HepG2 (cell line): ENCODE results near the gene NSL1. TPM values are rescaled to one million over a fixed set of nuclear protein-coding genes. Genes with fewer than 3 reads are reported as not detected.

Experiments used
- ARNT2 ChIP-seq: sonication (generic); formaldehyde crosslinking; IDR thresholded peaks from 2 replicates; pipeline ENCODE4 v1.8.0; 2022; ENCODE audit warnings: mild to moderate bottlenecking, low read depth, missing genetic modification reagents, moderate library complexity
- CEBPZ ChIP-seq: IDR thresholded peaks from 2 replicates; pipeline ENCODE4 v1.6.1; 2012; ENCODE audit warnings: low read length, improper control_type of control experiment
- GABPA ChIP-seq, 2 experiments: IDR thresholded peaks; 2 replicates each; pipeline ENCODE4 v1.6.1; 2011 to 2016; ENCODE audit warnings: low read depth in 2 of 2, low read length in 1 of 2, missing biosample characterization in 1 of 2, missing genetic modification characterization in 1 of 2
- GABPB1 ChIP-seq: IDR thresholded peaks from 2 replicates; pipeline ENCODE4 v1.6.1; 2016; ENCODE audit warnings: mild to moderate bottlenecking, missing genetic modification reagents, moderate library complexity, missing compliant biosample characterization
- HDAC2 ChIP-seq: sonication (generic); formaldehyde crosslinking; IDR thresholded peaks from 2 replicates; pipeline ENCODE4 v1.4.0; 2020; ENCODE audit warnings: missing genetic modification reagents
- ISL2 ChIP-seq: sonication (generic); formaldehyde crosslinking; IDR thresholded peaks from 2 replicates; pipeline ENCODE4 v1.5.0; 2020; ENCODE audit warnings: missing genetic modification reagents
- KLF16 ChIP-seq, 2 experiments: sonication (generic) in 1 of 2; formaldehyde crosslinking in 1 of 2; IDR thresholded peaks; 2 replicates each; pipeline versions ENCODE4 v1.6.1 to v1.8.0; 2016 to 2023; ENCODE audit warnings: missing genetic modification reagents in 2 of 2, missing compliant biosample characterization in 1 of 2
- NCOA1 ChIP-seq: sonication (generic); formaldehyde crosslinking; IDR thresholded peaks from 2 replicates; pipeline ENCODE4 v1.9.0; 2021; ENCODE audit warnings: missing genetic modification reagents
- PRDM10 ChIP-seq: sonication (generic); formaldehyde crosslinking; IDR thresholded peaks from 2 replicates; pipeline ENCODE4 v1.4.0; 2020; ENCODE audit warnings: low read depth, missing genetic modification reagents
- RARG ChIP-seq: sonication (generic); formaldehyde crosslinking; IDR thresholded peaks from 2 replicates; pipeline ENCODE4 v1.4.0; 2020; ENCODE audit warnings: low read depth, mild to moderate bottlenecking, missing genetic modification reagents
- SAFB2 ChIP-seq: sonication (generic); formaldehyde crosslinking; IDR thresholded peaks from 2 replicates; pipeline ENCODE4 v1.5.1; 2020; ENCODE audit warnings: missing genetic modification reagents, low read depth, mild to moderate bottlenecking, borderline replicate concordance
- TFE3 ChIP-seq: IDR thresholded peaks from 2 replicates; pipeline ENCODE4 v1.6.1; 2016
- ZKSCAN8 ChIP-seq: IDR thresholded peaks from 2 replicates; pipeline ENCODE4 v1.6.1; 2016; ENCODE audit warnings: borderline replicate concordance, missing genetic modification reagents, missing compliant biosample characterization
- ZNF275 ChIP-seq: sonication (generic); formaldehyde crosslinking; IDR thresholded peaks from 2 replicates; pipeline ENCODE4 v1.8.0; 2022; ENCODE audit warnings: missing genetic modification reagents, mild to moderate bottlenecking, inconsistent platforms, borderline replicate concordance
- ZNF576 ChIP-seq: sonication (generic); formaldehyde crosslinking; IDR thresholded peaks from 2 replicates; pipeline ENCODE4 v1.4.0; 2020; ENCODE audit warnings: mild to moderate bottlenecking, missing genetic modification reagents
- ZNF7 ChIP-seq: IDR thresholded peaks from 2 replicates; pipeline ENCODE4 v1.6.1; 2016; ENCODE audit warnings: missing biosample characterization, missing genetic modification reagents
- polyA plus RNA-seq, 8 experiments: library from polyadenylated mRNA; depleted of rRNA in 3 of 8; stranded (reverse) in 7 of 8; unstranded in 1 of 8; fragments of >200 nt; fragmentation: Illumina TruSeq in 4 of 8; extraction: Trizol in 4 of 8; gene quantifications; 2 replicates each; pipeline versions ENCODE4 v1.2.1 to v1.2.3, GENCODE V29; 2011 to 2016; ENCODE audit warnings: low read depth in 4 of 8, missing spikeins in 1 of 8, mixed read lengths in 1 of 8; ENCODE audit not compliant: insufficient read depth in 1 of 8
- total RNA-seq, 5 experiments: library from RNA; depleted of rRNA; stranded (reverse); fragments of >200 nt; fragmentation: Illumina TruSeq; extraction: Trizol; gene quantifications; 2 replicates each; pipeline ENCODE4 v1.2.3, GENCODE V29; 2016; ENCODE audit warnings: low read depth in 1 of 5

Gene NSL1
- total and polyA plus RNA-seq, 2 of the 13 experiments (the other 11 are each of a cell fraction or from before 2014, with no cell fraction given): 34.5 to 77.4 TPM

GRCh38 chr1:212721388-212722247 is 70.0 kb downstream of the NSL1 start (continued):
- TF ChIP-seq GABPB1 (CRISPR knock-in tag) (peak; percentile 28; the same call in 1 of the 2 replicates), ZNF7 (CRISPR knock-in tag) (peak; percentile 93; the same call in 1 of the 2 replicates), ARNT2 (CRISPR knock-in tag) (peak; percentile 39; the same call in 1 of the 2 replicates), ISL2 (CRISPR knock-in tag) (peak; percentile 86), ZKSCAN8 (CRISPR knock-in tag) (peak; percentile 75; the same call in 1 of the 2 replicates), HDAC2 (CRISPR knock-in tag) (peak; percentile 76), NCOA1 (no peak), RARG (CRISPR knock-in tag) (no peak), CEBPZ (no peak), PRDM10 (CRISPR knock-in tag) (peak; percentile 30), TFE3 (CRISPR knock-in tag) (peak; percentile 48; the same call in 1 of the 2 replicates), ZNF275 (CRISPR knock-in tag) (peak; percentile 28; the same call in 1 of the 2 replicates), GABPA (IDR thresholded peaks at IDR 0.05; ENCODE audit: low read depth, low read length) (no peak), GABPA (CRISPR knock-in tag; IDR thresholded peaks at IDR 0.05; ENCODE audit: low read depth) (peak; percentile 81), KLF16 (CRISPR knock-in tag; IDR thresholded peaks at IDR 0.05) (peak in 1 of 2 experiments; percentile 58; a peak in 1 of 4 replicates), SAFB2 (CRISPR knock-in tag) (no peak; the same call in 1 of the 2 replicates), ZNF576 (CRISPR knock-in tag) (no peak)
